ENCODE data around the gene DGKD.

DNA sequence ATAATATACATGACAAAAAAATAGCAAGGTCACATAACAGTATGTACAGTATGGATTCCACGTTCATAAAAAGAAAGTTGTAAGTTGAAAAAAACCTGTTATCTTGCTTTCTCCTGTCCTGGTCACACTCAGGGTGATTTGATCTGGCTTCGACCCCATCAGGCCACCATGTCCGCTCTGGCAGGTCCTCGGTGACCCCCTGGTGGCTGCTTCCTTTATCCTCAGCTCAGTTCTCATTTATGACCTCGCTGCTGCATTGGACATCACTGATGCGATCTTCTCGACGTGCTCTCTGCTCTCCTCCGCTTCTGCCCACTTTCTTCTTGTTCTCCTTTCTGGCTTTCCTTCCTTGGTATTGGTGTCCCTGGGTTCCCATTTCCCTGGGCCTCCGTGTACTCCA, 29.7 kb downstream of the DGKD start:
- TF ChIP-seq, protein P1, sequence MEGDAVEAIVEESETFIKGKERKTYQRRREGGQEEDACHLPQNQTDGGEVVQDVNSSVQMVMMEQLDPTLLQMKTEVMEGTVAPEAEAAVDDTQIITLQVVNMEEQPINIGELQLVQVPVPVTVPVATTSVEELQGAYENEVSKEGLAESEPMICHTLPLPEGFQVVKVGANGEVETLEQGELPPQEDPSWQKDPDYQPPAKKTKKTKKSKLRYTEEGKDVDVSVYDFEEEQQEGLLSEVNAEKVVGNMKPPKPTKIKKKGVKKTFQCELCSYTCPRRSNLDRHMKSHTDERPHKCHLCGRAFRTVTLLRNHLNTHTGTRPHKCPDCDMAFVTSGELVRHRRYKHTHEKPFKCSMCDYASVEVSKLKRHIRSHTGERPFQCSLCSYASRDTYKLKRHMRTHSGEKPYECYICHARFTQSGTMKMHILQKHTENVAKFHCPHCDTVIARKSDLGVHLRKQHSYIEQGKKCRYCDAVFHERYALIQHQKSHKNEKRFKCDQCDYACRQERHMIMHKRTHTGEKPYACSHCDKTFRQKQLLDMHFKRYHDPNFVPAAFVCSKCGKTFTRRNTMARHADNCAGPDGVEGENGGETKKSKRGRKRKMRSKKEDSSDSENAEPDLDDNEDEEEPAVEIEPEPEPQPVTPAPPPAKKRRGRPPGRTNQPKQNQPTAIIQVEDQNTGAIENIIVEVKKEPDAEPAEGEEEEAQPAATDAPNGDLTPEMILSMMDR (IDR thresholded peaks at IDR 0.05): no peak
- TF ChIP-seq POLR2A (IDR thresholded peaks at IDR 0.05): no peak
